ENCODE data around the gene ZNF835.

Gene ZNF835

DNA sequence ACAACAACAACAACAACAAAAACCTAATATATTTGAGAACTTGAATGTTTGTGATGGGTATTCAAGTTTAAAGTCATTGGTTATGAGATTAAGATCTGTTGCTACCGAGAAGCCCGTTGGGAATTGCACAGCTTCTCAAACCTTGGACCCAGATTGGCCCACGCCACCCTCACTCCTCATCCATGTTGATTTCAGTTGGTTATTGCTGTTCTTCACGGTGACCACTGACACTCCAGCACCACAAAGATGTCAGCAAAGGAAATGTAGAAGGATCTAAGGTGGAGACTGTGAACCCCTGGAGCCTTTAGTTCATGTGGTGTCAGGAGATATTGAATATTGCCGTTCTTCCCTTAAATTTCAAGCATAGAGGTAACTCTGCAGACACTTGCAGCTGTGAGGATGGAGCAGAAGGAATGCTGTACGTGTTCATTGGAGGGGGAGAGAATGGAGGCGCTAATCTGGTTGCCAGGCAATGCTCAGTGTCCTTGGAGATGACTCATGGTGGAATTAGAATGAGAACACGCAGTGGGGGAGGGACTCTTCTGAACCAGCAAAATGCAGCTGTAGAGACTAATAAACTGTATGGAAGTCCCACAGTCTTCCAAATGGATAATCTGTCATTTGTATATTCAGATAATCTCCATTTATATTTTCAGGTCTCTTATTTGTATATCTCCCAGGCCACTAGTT lies 20.8 kb upstream of the ZNF835 start:
- Histone ChIP-seq H2AFZ (ENCODE audit: low read depth) (no peak overlapping the region), H3K4me1 (ENCODE audit: low read depth, poor library complexity, severe bottlenecking) (no peaks in the 10 kb centered on the region), H3K36me3 (ENCODE audit: insufficient read depth) (no peaks in the 10 kb centered on the region), H3K27me3 (ENCODE audit: insufficient read depth, low read depth) (no peaks in the 10 kb centered on the region), H3K79me2 (ENCODE audit: insufficient read depth, low read depth) (no peaks in the 10 kb centered on the region), H4K20me1 (ENCODE audit: insufficient read depth) (no peaks in the 10 kb centered on the region), H3K9ac (no peak overlapping the region), H3K27ac (no peak overlapping the region), H3K4me3 (IDR thresholded peaks at IDR 0.05; ENCODE audit: insufficient read depth, low read depth, low read length) (no peak overlapping the region), H3K4me2 (no peak overlapping the region)
- no peak for TF ChIP-seq CTCF (conservative IDR thresholded peaks at IDR 0.05; ENCODE audit: low read depth, low read length)

DNA sequence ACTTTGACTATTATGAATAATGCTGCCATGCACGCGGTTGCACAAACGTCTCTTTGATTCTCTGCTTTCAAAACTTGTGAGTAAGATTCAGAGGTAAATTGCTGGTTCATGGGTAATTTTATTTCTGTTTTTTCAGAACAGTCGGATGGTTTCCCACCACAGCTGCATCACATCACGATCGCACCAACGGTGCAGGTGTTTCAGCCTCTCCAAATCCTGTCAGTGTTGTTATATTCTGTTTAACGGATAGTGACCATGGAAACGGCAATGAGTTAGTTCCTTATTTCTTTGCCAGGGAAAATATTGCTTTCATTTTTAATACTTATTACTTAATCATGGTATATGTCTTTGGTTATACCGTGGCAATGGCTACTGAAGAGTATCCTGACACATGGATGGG lies 19.1 kb upstream of the ZNF835 start:
- Histone ChIP-seq H4K20me1 (ENCODE audit: insufficient read depth) (no peaks in the 10 kb centered on the region), H3K79me2 (ENCODE audit: insufficient read depth, low read depth) (no peaks in the 10 kb centered on the region), H3K4me3 (IDR thresholded peaks at IDR 0.05; ENCODE audit: insufficient read depth, low read depth, low read length) (no peak overlapping the region), H3K9ac (no peak overlapping the region), H2AFZ (ENCODE audit: low read depth) (no peak overlapping the region), H3K27me3 (ENCODE audit: insufficient read depth, low read depth) (no peaks in the 10 kb centered on the region), H3K36me3 (ENCODE audit: insufficient read depth) (no peaks in the 10 kb centered on the region), H3K4me1 (ENCODE audit: low read depth, poor library complexity, severe bottlenecking) (no peaks in the 10 kb centered on the region), H3K27ac (no peak overlapping the region), H3K4me2 (no peak overlapping the region)
- no peak for TF ChIP-seq CTCF (conservative IDR thresholded peaks at IDR 0.05; ENCODE audit: low read depth, low read length)

DNA sequence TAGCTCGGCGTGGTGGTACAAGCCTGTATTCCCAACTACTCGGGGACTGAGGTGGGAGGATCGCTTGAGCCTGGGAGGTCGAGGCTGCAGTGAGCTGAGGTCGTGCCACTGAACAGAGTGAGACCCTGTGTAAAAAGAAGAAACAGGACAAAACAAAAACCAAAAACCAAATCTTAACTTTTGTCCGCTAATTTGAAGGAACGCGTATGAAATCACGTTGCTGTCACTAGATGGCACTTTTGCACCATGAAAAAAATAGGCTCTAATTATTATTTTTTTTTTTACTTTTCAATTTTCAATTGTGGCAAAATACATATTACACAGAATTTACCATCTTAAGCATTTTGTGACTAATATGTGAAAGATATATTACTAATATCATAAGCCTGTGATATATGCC lies 17.6 kb upstream of the ZNF835 start:
- Histone ChIP-seq H3K9ac (no peak overlapping the region), H3K4me3 (IDR thresholded peaks at IDR 0.05; ENCODE audit: insufficient read depth, low read depth, low read length) (no peak overlapping the region), H3K27me3 (ENCODE audit: insufficient read depth, low read depth) (no peaks in the 10 kb centered on the region), H3K36me3 (ENCODE audit: insufficient read depth) (no peaks in the 10 kb centered on the region), H2AFZ (ENCODE audit: low read depth) (no peak overlapping the region), H3K4me1 (ENCODE audit: low read depth, poor library complexity, severe bottlenecking) (no peaks in the 10 kb centered on the region), H4K20me1 (ENCODE audit: insufficient read depth) (no peaks in the 10 kb centered on the region), H3K79me2 (ENCODE audit: insufficient read depth, low read depth) (no peaks in the 10 kb centered on the region), H3K4me2 (no peak overlapping the region), H3K27ac (no peak overlapping the region)
- no peak for TF ChIP-seq CTCF (conservative IDR thresholded peaks at IDR 0.05; ENCODE audit: low read depth, low read length)

DNA sequence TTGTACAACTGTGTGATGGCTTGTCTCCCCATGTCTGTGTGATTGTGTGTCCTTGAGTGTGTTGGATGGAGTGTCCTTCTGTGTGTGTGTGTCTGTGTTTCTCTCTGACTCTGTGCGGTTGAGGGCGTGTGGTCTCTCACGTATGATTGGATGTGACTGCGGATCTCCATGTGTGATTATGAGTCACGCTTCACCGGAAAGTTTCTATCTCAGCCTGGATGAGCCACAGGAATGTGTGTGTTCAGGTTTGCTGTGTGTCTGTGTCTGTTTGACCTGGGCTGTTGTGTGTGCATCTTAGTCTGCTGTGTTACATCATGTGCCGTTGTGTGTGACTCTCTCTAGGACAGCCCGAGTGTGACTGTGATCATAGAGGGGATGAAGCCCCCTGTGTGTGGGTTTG lies 15.5 kb upstream of the ZNF835 start:
- no peaks in the 10 kb centered on the region for H3K36me3 ChIP-seq (ENCODE audit: insufficient read depth)
- no peaks in the 10 kb centered on the region for H3K79me2 ChIP-seq (ENCODE audit: insufficient read depth, low read depth)
- H3K4me2 ChIP-seq, result no peak overlapping the region
- H3K4me1 ChIP-seq (ENCODE audit: low read depth, poor library complexity, severe bottlenecking), result no peaks in the 10 kb centered on the region
- no peaks in the 10 kb centered on the region; the same call in 1 of the 2 replicates for H3K27me3 ChIP-seq (ENCODE audit: insufficient read depth, low read depth)
- no peak overlapping the region for H3K4me3 ChIP-seq (IDR thresholded peaks at IDR 0.05; ENCODE audit: insufficient read depth, low read depth, low read length)
- no peaks in the 10 kb centered on the region for H4K20me1 ChIP-seq (ENCODE audit: insufficient read depth)
- H2AFZ ChIP-seq (ENCODE audit: low read depth), result no peak overlapping the region
- TF ChIP-seq CTCF (conservative IDR thresholded peaks at IDR 0.05; ENCODE audit: low read depth, low read length), result no peak
- H3K27ac ChIP-seq, result no peak overlapping the region
- no peak overlapping the region for H3K9ac ChIP-seq

Data from KMS-11 (cell line).